Measurements from ENCODE around the gene SLC18A2. TPM values are rescaled to one million over a fixed set of nuclear protein-coding genes. Genes with fewer than 3 reads are reported as not detected.

The SLC18A2 gene
- polyA plus RNA-seq, 3 donors: 1.1 to 1.4 (median 1.2) TPM

DNA sequence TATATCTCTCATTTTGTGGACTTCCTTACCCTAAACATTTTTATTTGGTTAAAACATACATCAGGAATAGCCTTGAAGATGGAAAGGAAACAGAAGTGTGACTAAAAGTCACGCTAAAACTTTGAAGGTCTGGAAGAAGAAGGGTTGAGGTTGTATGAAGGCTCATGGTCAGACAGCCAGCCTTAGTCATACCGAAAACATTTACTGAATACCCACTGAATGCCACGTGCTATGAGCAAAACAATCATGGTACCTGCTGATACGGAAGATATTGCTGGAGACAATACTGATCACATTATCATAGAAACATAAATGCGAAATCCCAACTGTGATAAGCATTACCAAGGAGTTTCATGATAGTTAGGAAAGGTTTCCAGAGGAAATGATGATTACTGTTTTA lies 70.3 kb downstream of the SLC18A2 start:
- DNase-seq: no peak

DNA sequence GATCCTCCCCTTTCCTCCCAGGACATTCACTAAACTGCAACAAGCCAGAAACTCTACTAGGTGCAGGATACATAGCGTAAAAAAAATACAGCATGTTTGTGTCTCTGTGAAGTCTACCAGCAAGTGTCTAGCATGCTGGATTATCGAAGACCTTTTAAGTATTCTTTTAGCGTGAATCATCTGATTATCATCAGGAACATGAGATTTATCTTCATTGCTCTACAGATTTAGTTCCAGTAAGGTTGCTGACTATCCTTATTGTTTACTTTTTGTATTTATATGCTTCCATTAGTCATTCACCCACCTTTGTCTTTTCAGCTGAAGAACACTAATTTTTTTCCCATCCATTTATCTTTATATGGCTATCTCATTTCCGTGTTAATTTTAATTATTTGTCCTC lies 71.5 kb downstream of the SLC18A2 start:
- no peak for DNase-seq

DNA sequence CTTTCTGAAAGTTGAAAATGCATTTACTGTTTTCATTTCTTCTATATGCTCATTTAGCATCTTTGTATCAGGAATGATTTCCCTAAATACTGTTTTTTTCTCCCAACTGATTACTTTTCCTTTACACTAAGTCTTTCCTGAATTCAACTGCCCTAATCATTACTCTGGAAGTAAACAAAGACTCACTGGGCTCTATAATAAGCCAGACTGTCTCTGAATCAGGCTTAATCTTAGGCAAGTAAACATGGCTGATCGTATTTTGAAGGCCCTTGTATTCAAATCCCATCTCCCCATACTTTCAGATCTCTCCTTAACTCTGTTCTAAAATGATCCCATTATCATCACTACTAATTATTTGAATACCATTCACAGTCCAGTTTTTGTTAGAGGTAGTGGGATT lies 72.7 kb downstream of the SLC18A2 start:
- DNase-seq: no peak

DNA sequence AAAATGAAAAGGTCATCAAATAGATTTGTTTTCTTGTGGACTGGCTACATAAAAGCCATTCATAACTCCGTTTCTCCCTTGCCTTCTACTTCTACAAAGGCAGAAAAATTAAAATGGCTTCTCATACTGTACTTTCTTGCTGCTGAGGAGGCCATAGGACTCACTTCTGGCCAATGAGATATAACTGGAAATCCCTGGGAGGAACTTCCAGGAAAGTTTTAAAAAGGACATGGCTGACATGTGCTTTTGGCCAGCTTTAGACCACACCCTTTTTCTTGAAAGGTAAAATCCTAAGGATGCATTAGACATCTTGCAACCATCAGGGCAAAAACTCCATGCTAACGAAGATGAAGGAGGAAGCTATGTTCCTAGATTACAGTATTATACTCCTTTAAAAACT lies 75.8 kb downstream of the SLC18A2 start:
- no peak for DNase-seq

DNA sequence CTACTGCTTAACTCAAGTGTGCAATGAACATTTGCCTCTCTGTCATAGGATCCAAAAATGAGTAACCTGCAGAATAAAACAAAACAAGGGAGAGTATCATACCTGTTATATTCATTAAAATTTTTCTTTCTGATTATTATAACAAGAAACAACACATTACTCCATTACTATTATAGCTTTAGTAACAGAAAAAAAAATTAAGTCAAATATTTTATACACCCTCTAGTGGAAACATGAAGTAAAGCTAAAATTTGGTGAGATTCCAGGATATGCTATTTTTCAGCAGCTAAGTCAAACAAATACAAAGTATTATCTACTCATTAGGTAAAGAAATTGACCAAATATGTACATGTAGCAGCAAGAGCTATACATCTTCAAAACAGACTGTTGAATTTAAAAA lies 78.0 kb downstream of the SLC18A2 start:
- no peak for DNase-seq

DNA sequence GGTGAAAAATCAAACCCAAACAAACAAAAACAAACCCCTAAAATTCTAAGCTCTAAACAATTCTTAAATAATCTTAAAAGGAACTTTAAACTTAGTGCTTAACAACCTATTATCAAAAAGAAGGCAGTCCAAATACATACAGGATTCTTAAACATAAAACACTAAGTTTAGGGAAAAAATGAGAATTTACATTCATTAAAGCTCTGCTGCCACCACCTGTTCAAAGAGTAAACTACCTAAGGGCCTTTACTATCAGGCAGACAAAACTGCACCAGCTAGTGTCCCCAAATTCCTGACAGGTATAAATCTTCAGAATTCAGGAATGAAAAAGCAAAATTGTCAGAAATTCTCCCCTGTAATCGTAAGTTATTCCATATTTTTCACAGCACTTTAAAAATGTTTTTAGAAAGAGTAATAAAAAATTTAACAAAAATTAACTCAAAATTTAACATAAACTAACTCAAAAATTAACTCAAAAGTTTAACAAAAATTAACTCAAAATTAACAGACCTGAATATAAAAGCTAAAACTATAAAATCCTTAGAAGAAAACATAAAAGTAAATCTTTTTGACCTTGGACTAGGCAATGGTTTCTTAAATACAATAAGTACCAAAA lies 79.2 kb downstream of the SLC18A2 start:
- DNase-seq: peak; percentile 15

DNA sequence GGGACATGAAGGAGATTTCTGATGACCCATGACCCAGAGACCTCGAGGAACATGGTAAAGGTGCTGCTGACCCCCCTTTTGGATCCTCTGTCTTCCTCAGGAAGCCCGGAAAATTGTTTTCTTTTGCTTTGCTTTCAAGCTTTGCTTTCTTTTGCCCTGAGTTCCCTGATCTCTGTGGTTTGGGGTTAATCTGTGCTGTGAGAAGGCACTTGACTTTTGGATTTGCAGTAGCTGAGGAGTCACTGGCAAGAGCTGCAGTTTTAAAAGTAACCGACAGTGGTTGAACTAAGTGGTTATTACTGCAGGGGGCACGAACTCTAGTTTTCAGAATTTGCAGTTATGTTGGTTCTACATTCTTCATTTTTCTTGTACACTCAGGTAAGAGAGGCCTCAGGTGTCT lies 81.3 kb downstream of the SLC18A2 start:
- DNase-seq: no peak

DNA sequence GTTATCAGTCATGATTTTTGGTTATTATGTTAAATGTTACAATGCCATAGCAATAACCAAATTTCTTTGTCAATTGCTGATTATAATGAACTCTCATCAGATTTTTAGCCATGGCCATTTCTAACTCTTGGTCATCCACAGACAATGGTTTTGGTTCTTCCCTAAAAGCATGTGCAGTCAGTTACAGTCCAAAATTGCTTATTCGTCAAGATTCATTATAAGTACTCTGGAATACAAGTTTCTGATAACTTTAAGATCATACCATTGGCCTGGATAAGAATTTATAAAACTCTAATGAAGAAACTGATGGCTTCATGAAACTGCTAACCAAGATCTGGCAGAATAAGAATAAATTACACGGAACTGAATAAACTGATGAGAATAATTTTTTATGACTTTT lies 83.5 kb downstream of the SLC18A2 start:
- DNase-seq: no peak

DNA sequence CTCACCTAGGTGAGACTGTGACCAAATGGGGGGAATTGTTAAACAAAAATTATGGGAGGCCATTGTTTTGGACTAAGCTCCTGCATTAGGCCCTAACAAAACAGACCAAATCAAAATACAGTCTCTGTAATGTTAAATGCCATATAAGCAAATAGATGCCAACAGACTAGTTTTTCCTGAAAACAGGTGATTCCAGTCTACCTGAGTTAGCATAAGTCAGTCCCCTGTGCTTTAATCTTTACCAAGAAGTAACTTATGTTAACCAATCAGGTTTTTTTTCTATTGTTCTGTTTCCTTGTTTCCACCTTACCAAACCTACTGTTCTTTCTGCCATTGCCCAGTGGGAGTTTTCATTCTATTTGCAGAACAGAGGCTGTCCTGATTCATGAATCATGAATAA lies 86.3 kb downstream of the SLC18A2 start:
- DNase-seq: no peak

Other genes with a start within 250 kb of the SLC18A2 start
- 10 to 100 TPM; 19.1 to 24.3 (median 21.7) TPM for gene SHTN1, start 235.9 kb upstream of the SLC18A2 start, polyA plus RNA-seq (ENCODE audit: insufficient read length in 3 of 3)
- not detected for gene VAX1, start 102.8 kb upstream of the SLC18A2 start, polyA plus RNA-seq (ENCODE audit: insufficient read length in 3 of 3)
- not detected for gene KCNK18, start 43.6 kb upstream of the SLC18A2 start, polyA plus RNA-seq (ENCODE audit: insufficient read length in 3 of 3)
- gene PDZD8, start 134.3 kb downstream of the SLC18A2 start, polyA plus RNA-seq (ENCODE audit: insufficient read length in 3 of 3): 10 to 100 TPM; 34.4 to 41.4 (median 37.3) TPM

Data from renal pelvis (tissue), 4 donors.